ENCODE data around the gene ODAD3.

ODAD3 gene

GRCh38 chr19:11373885-11374432 is 61.0 kb downstream of the ODAD3 start:
- DNase-seq: no peak

GRCh38 chr19:11373166-11373884 is 61.6 kb downstream of the ODAD3 start:
- no peak for DNase-seq

GRCh38 chr19:11370744-11371143 is 64.2 kb downstream of the ODAD3 start:
- DNase-seq: no peak

All from activated CD4-positive, alpha-beta T cell treated with anti-CD3 and anti-CD28 coated beads for 48 hours (primary cell).